ENCODE results near the gene NUP210. TPM values are rescaled to one million over a fixed set of nuclear protein-coding genes. Genes with fewer than 3 reads are reported as not detected.

NUP210 gene
- polyA plus RNA-seq, 1 of the 3 experiments (the other 2 are of a cell fraction), result 1.8 TPM

- no peaks in the 10 kb centered on the region for H4K20me1 ChIP-seq (ENCODE audit: insufficient read depth)
- TF ChIP-seq EZH2phosphoT487 (IDR thresholded peaks at IDR 0.05; ENCODE audit: borderline replicate concordance, low read depth), result no peak
- TF ChIP-seq FOXM1 (IDR thresholded peaks at IDR 0.05; ENCODE audit: low read depth), result no peak
- no peak for TF ChIP-seq USF1 (IDR thresholded peaks at IDR 0.05; ENCODE audit: borderline replicate concordance, low read depth)
- no peak for TF ChIP-seq REST (IDR thresholded peaks at IDR 0.05; ENCODE audit: low read depth, low read length)
- TF ChIP-seq GABPA (IDR thresholded peaks at IDR 0.05; ENCODE audit: low read depth), result no peak
- TF ChIP-seq FOSL2 (IDR thresholded peaks at IDR 0.05; ENCODE audit: borderline replicate concordance, low read depth), result no peak
- TF ChIP-seq TCF12 (IDR thresholded peaks at IDR 0.05), result no peak
- no peak for TF ChIP-seq ELF1 (IDR thresholded peaks at IDR 0.05)
- no peak for TF ChIP-seq YY1 (IDR thresholded peaks at IDR 0.05; ENCODE audit: low read depth)
- no peak for TF ChIP-seq IRF3 (IDR thresholded peaks at IDR 0.05; ENCODE audit: low read depth, low read length)
- no peak for TF ChIP-seq POLR2AphosphoS5 (IDR thresholded peaks at IDR 0.05; ENCODE audit: low read depth, low read length)
- no peak for TF ChIP-seq TAF1 (IDR thresholded peaks at IDR 0.05; ENCODE audit: borderline replicate concordance, low read depth, low read length)
- TF ChIP-seq MXI1 (IDR thresholded peaks at IDR 0.05; ENCODE audit: low read depth, low read length), result no peak
- TF ChIP-seq NFIC (IDR thresholded peaks at IDR 0.05; ENCODE audit: borderline replicate concordance), result no peak
- no peak for TF ChIP-seq MEF2A (IDR thresholded peaks at IDR 0.05; ENCODE audit: borderline replicate concordance, low read depth)
- TF ChIP-seq CHD2 (IDR thresholded peaks at IDR 0.05; ENCODE audit: low read length, partially characterized antibody), result no peak
- TF ChIP-seq PBX3 (IDR thresholded peaks at IDR 0.05), result no peak
- TF ChIP-seq JUND (IDR thresholded peaks at IDR 0.05), result no peak
- TF ChIP-seq MAX (IDR thresholded peaks at IDR 0.05; ENCODE audit: low read depth), result no peak
- TF ChIP-seq USF2 (IDR thresholded peaks at IDR 0.05; ENCODE audit: borderline replicate concordance, low read depth, low read length), result no peak
- CTCF ChIA-PET, result interaction anchor here (0.7 to 2.4 kb wide), 6 partner anchors 11 to 554 kb away, joined by 3 to 5 read pairs (median 3); partner anchors contain the start of gene WNT7A
- H3K9ac ChIP-seq, result no peak overlapping the region
- H3K79me2 ChIP-seq (ENCODE audit: insufficient read depth), result no peaks in the 10 kb centered on the region
- H3F3A ChIP-seq (replicated peaks; ENCODE audit: insufficient read depth), result no peaks in the 10 kb centered on the region
- POLR2A ChIA-PET, result no interaction called here
- no peaks in the 10 kb centered on the region for H3K9me3 ChIP-seq
- no peak overlapping the region for H3K27ac ChIP-seq (ENCODE audit: low read depth in 2 of 2, low read length in 1 of 2)
- H3K36me3 ChIP-seq (replicated peaks in 1 of 2; ENCODE audit: control insufficient read depth in 1 of 2, insufficient read depth in 2 of 2, low read length in 1 of 2), result no peaks in the 10 kb centered on the region
- peaks cover 0 to 9% of the 10 kb centered on the region in 2 experiments; a peak in 1 of 4 replicates for H3K4me1 ChIP-seq (ENCODE audit: control insufficient read depth in 1 of 2, insufficient read depth in 2 of 2, low read depth in 1 of 2, low read length in 1 of 2)
- no peaks in the 10 kb centered on the region; the same call in 1 of the 2 replicates for H3K27me3 ChIP-seq (ENCODE audit: insufficient read depth)
- no peak overlapping the region for H2AFZ ChIP-seq (ENCODE audit: low read depth)
- H3K4me2 ChIP-seq, result no peak overlapping the region
- no peaks in the 10 kb centered on the region for H3K9me2 ChIP-seq
- no peak overlapping the region for H3K4me3 ChIP-seq (ENCODE audit: low read depth in 2 of 2, low read length in 1 of 2)
- DNase-seq, result no peak
- WGBS (ENCODE audit: low lambda C conversion rate), result 65% methylated on average over 5 of the region's 7 CpGs
Measured at GRCh38 chr3:13325892-13326443, 94.2 kb downstream of the NUP210 start.

All from SK-N-SH (cell line).